NCI-H345 treated with DMSO at 0.1 percent for 48 hours (cell line): Measurements from ENCODE around the gene STPG4.

Experiments
- DNase-seq: peaks from one replicate; lab custom pipeline; 2025; ENCODE audit not compliant: unreplicated experiment; lab: John Stamatoyannopoulos, UW

STPG4 gene

GRCh38 chr2:47056868-47057686 lies 98.0 kb downstream of the STPG4 start:
- DNase-seq: no peak

GRCh38 chr2:47056374-47056773 lies 98.7 kb downstream of the STPG4 start:
- DNase-seq: no peak

GRCh38 chr2:47054868-47055267 lies 100.2 kb downstream of the STPG4 start:
- no peak for DNase-seq

- no peak for DNase-seq
Observed at GRCh38 chr2:47054036-47054555, 101.0 kb downstream of the STPG4 start.

- no peak for DNase-seq
Observed at GRCh38 chr2:47052847-47053246, 102.3 kb downstream of the STPG4 start.

GRCh38 chr2:47051562-47051961 lies 103.5 kb downstream of the STPG4 start:
- no peak for DNase-seq

- DNase-seq: no peak
Observed at GRCh38 chr2:47050762-47051161, 104.3 kb downstream of the STPG4 start.

- no peak for DNase-seq
Observed at GRCh38 chr2:47050021-47050760, 104.9 kb downstream of the STPG4 start.

GRCh38 chr2:47049502-47049901 lies 105.6 kb downstream of the STPG4 start:
- no peak for DNase-seq

GRCh38 chr2:47048801-47049480 lies 106.2 kb downstream of the STPG4 start:
- no peak for DNase-seq

GRCh38 chr2:47046271-47046670 lies 108.8 kb downstream of the STPG4 start:
- DNase-seq: no peak

GRCh38 chr2:47043891-47044239 lies 111.2 kb downstream of the STPG4 start:
- DNase-seq: no peak

- DNase-seq: no peak
Observed at GRCh38 chr2:47043142-47043890, 111.8 kb downstream of the STPG4 start.

- no peak for DNase-seq
Observed at GRCh38 chr2:47041891-47042684, 113.0 kb downstream of the STPG4 start.

- DNase-seq: no peak
Observed at GRCh38 chr2:47041063-47041462, 114.0 kb downstream of the STPG4 start.

- no peak for DNase-seq
Observed at GRCh38 chr2:47040651-47041050, 114.5 kb downstream of the STPG4 start.

- DNase-seq: no peak
Observed at GRCh38 chr2:47039913-47040562, 115.1 kb downstream of the STPG4 start.

GRCh38 chr2:47039489-47039870 lies 115.6 kb downstream of the STPG4 start:
- no peak for DNase-seq

- no peak for DNase-seq
Observed at GRCh38 chr2:47038656-47039488, 116.2 kb downstream of the STPG4 start.
